GM15510 (cell line): ENCODE measurements around the gene MOSMO.

ENCODE experiments used
- POLR2A ChIP-seq: IDR thresholded peaks from 3 replicates; pipeline ENCODE4 v1.6.1; 2011; ENCODE audit warnings: borderline replicate concordance; ENCODE audit not compliant: insufficient read length; ENCODE audit errors: extremely low read depth

The MOSMO gene

GRCh38 chr16:22093331-22093730 is 85.4 kb downstream of the MOSMO start:
- TF ChIP-seq POLR2A: no peak

- TF ChIP-seq POLR2A: no peak
Measured at GRCh38 chr16:22093996-22094395, 86.1 kb downstream of the MOSMO start.

- TF ChIP-seq POLR2A: no peak
Measured at GRCh38 chr16:22098405-22099255, 90.7 kb downstream of the MOSMO start.

GRCh38 chr16:22099256-22099975 is 91.5 kb downstream of the MOSMO start:
- no peak for TF ChIP-seq POLR2A

DNA sequence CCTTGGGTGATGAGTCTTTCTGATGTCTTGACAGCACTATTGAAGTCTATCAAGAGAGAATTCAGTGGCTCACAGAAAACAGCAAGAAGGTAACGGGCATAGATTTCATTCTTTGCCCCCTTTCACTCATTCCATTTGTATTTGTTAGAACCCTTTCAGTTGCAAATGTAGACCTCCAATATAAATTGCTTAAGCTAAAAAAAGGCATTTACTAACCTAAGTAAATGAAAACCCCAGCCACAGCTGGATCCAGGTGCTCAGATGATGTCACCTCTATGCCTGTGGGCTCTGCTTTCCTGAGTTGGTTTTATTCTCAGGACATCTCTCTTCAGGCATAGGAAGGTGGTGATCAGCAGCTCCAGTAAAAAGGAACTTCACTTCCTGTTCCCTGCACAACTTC is 95.5 kb downstream of the MOSMO start:
- TF ChIP-seq POLR2A: no peak

- no peak for TF ChIP-seq POLR2A
Measured at GRCh38 chr16:22109258-22109898, 101.5 kb downstream of the MOSMO start.

- no peak for TF ChIP-seq POLR2A
Measured at GRCh38 chr16:22116095-22116700, 108.3 kb downstream of the MOSMO start.

DNA sequence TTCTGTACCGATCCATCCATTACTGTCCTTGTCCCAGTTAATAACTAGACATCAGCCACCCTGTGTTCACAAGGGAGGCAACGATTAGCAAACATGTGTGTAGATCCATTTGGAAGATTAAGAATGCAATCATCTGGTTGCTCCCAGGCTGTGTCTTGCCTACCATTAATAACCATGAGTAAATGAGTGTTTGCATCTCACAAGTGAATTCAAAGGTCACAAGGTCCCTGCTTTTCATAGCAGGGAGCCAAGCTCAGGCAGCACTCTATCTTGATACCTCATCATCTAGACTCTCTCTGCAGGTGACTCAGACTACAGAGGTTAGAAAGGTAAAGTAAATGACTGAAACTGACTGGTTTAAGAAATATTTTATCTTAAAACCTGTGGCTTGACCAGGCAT is 109.7 kb downstream of the MOSMO start:
- TF ChIP-seq POLR2A: no peak

- TF ChIP-seq POLR2A: no peak
Measured at GRCh38 chr16:22120440-22120839, 112.5 kb downstream of the MOSMO start.

- TF ChIP-seq POLR2A: no peak
Measured at GRCh38 chr16:22122239-22122638, 114.3 kb downstream of the MOSMO start.

DNA sequence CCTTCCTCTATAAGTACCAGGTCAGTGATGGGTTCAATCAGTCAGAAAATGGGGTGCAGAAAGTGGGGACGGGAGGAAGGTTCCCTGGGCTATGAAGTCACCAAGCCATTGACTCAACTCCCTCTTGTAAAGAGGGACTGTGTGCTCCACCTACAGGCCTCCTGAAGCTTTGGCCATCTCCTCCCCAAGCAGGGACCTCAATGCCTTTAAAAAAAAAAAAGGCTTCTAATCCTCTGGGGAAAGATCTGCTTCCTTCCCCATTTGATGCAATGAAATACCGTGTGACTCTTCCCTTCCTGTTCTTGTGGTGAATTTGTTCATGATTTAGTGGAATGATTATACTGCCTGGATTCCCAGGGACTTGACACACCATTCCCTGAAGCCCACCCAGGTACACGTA is 115.2 kb downstream of the MOSMO start:
- no peak for TF ChIP-seq POLR2A

- TF ChIP-seq POLR2A: no peak
Measured at GRCh38 chr16:22123759-22124490, 116.0 kb downstream of the MOSMO start.

DNA sequence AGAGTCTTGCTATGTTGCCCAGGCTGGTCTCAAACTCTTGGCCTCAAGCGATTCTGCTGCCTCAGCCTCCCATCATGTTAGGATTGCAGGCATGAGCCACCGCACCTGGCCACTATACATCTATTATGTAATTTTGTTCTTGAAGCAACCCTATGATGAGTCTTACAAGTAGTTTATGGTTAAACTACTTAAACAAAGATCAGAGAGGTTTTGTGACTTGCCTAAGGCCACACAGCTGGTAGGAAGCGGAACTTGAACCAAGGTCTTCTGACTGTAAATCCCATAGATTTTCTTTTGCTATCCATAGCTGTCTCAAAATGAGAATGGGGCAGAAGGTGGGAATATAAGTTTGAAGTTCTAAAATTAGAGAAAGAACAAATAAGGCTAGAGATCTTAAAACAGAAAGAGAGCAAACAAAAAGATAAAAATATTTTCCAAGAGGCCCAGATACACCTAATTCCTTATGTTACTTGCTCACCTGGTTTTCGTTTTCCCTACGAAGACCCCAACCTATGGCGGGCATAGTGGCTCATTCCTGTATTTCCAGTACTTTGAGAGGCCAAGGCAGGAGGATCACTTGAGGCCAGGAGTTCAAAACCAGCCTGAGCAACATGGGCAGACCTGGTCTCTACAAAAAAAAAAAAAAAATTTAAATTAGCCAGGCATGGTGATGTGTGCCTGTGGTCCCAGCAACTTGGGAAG is 116.8 kb downstream of the MOSMO start:
- TF ChIP-seq POLR2A: no peak
